Measurements from ENCODE around the gene AGER.

DNA sequence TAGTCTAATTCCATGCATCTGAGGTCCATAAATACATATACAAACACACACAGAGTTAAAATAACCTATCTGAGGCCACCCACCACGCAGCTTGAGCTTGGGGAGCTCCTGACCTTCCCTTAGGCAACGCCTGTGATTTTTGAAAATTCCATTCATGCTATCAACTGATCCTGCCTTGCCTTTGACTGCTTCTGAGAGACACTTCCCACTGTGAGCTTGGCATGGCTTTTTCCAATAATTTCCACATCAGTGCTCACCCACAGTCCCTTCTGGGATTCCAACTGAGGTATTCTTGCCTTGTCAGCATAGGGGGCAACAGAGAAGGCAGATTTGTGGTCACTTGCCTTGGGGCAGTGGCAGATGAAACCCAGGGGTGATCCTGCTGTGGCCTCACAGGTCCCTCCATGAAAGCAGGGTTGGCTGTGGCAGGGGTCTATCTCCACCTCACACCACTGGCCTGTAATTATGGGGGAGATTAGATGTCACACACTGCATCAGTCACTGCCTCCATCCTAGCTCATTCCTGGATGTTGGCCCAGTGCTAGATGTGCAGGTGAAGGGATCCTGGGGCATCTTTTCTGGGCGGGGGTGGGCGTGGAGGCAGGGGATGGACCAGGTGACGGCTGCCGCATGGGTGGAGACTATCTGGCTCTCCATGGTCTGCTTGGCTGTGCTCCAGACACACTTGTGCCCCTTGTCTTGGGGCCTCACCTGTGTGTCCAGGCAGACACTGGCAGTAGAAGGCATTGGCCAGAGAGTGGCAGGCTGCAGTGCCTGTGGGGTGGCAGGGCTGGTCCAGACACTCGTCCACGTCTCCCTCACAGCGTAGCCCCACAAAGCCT is 19.6 kb upstream of the AGER start:
- TF ChIP-seq CTCF (IDR thresholded peaks at IDR 0.05; ENCODE audit: poor library complexity, severe bottlenecking) (no peak), EZH2 (IDR thresholded peaks at IDR 0.05; ENCODE audit: borderline replicate concordance, insufficient read depth, low read length, poor library complexity, severe bottlenecking) (no peak), POLR2AphosphoS5 (IDR thresholded peaks at IDR 0.05) (no peak)
- TF ChIP-seq, protein P1, sequence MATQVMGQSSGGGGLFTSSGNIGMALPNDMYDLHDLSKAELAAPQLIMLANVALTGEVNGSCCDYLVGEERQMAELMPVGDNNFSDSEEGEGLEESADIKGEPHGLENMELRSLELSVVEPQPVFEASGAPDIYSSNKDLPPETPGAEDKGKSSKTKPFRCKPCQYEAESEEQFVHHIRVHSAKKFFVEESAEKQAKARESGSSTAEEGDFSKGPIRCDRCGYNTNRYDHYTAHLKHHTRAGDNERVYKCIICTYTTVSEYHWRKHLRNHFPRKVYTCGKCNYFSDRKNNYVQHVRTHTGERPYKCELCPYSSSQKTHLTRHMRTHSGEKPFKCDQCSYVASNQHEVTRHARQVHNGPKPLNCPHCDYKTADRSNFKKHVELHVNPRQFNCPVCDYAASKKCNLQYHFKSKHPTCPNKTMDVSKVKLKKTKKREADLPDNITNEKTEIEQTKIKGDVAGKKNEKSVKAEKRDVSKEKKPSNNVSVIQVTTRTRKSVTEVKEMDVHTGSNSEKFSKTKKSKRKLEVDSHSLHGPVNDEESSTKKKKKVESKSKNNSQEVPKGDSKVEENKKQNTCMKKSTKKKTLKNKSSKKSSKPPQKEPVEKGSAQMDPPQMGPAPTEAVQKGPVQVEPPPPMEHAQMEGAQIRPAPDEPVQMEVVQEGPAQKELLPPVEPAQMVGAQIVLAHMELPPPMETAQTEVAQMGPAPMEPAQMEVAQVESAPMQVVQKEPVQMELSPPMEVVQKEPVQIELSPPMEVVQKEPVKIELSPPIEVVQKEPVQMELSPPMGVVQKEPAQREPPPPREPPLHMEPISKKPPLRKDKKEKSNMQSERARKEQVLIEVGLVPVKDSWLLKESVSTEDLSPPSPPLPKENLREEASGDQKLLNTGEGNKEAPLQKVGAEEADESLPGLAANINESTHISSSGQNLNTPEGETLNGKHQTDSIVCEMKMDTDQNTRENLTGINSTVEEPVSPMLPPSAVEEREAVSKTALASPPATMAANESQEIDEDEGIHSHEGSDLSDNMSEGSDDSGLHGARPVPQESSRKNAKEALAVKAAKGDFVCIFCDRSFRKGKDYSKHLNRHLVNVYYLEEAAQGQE (IDR thresholded peaks at IDR 0.05; ENCODE audit: borderline replicate concordance) = no peak

Measured in neural cell (in vitro differentiated cells).